Measurements from ENCODE around the gene PSRC1. TPM values are rescaled to one million over a fixed set of nuclear protein-coding genes. Genes with fewer than 3 reads are reported as not detected.

PSRC1 gene
- total RNA-seq, 1 experiment from 2014 or later, result 60.3 TPM

DNA sequence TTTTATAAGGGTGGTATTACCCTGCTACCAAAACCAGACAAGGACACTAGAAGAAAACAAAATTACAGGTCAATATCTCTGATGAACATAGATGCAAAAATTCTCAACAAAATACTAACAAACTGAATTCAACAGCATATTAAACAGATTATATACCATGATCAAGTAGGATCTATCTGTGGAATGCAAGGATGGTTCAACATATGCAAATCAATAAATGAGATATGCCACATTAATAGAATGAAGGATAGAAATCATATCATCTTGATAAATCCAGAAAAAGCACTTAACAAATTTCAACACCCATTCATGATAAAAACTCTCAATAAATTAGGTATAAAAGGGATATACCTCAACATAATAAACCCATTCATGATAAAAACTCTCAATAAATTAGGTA lies 48.2 kb upstream of the PSRC1 start:
- Histone ChIP-seq H3K14ac (ENCODE audit: insufficient read depth, low read length) (no peak overlapping the region), H4K8ac (replicated peaks; ENCODE audit: insufficient read length, low read depth, low read length) (no peak overlapping the region), H3K56ac (ENCODE audit: insufficient read length, low read depth, low read length) (no peak overlapping the region), H2AK5ac (ENCODE audit: insufficient read length, low read length) (no peak overlapping the region), H3K23ac (ENCODE audit: insufficient read length, low read depth, low read length) (no peak overlapping the region), H3K9me3 (ENCODE audit: control insufficient read depth, low read depth, low read length) (no peaks in the 10 kb centered on the region), H4K5ac (ENCODE audit: insufficient read length, low read depth, low read length) (no peak overlapping the region), H3K4ac (ENCODE audit: low read depth, low read length) (no peak overlapping the region), H2BK12ac (ENCODE audit: insufficient read length, low read depth, low read length) (no peak overlapping the region), H2BK20ac (ENCODE audit: low read depth, low read length, poor library complexity, severe bottlenecking) (no peak overlapping the region), H2BK5ac (ENCODE audit: insufficient read length, low read length) (no peak overlapping the region), H3K23me2 (ENCODE audit: insufficient read length, low read depth, low read length, poor library complexity, severe bottlenecking) (no peaks in the 10 kb centered on the region), H3T11ph (ENCODE audit: low read length) (no peak overlapping the region), H4K20me1 (ENCODE audit: control insufficient read depth, insufficient read depth, insufficient read length) (no peaks in the 10 kb centered on the region), H3K79me1 (ENCODE audit: insufficient read depth, low read depth, low read length, poor library complexity, severe bottlenecking) (no peaks in the 10 kb centered on the region), H3K79me2 (ENCODE audit: insufficient read depth, low read length) (no peaks in the 10 kb centered on the region), H4K91ac (ENCODE audit: insufficient read length, low read depth, low read length) (no peak overlapping the region), H3K27ac (ENCODE audit: insufficient read length, low read depth, low read length) (no peak overlapping the region), H3K9ac (ENCODE audit: extremely low read depth, insufficient read length, low read length) (no peak overlapping the region), H2BK15ac (ENCODE audit: low read depth, low read length) (no peak overlapping the region), H2AFZ (ENCODE audit: low read length) (no peak overlapping the region), H3K18ac (ENCODE audit: insufficient read length, low read depth, low read length) (no peak overlapping the region), H2BK120ac (ENCODE audit: low read depth, low read length, poor library complexity, severe bottlenecking) (no peak overlapping the region), H3K4me1 (ENCODE audit: insufficient read depth, low read length) (no peaks in the 10 kb centered on the region), H3K4me2 (ENCODE audit: insufficient read depth, insufficient read length, low read length) (no peak overlapping the region), H3K27me3 (ENCODE audit: insufficient read depth, low read length) (no peaks in the 10 kb centered on the region)
- Mint-ChIP-seq H3K27me3 (ENCODE audit: low read depth) (no peaks in the 10 kb centered on the region), H3K4me1 (no peaks in the 10 kb centered on the region), H3K4me3 (no peak overlapping the region), H3K36me3 (ENCODE audit: insufficient read depth in 1 of 3, low read depth in 3 of 3) (peaks cover 65 to 74% (median 69%) of the 10 kb centered on the region in 3 experiments), H3K27ac (no peak overlapping the region), H3K9me3 (peaks cover 6 to 18% of the 10 kb centered on the region in 2 experiments; a peak in 4 of 5 replicates)
- TF ChIP-seq, protein P1, sequence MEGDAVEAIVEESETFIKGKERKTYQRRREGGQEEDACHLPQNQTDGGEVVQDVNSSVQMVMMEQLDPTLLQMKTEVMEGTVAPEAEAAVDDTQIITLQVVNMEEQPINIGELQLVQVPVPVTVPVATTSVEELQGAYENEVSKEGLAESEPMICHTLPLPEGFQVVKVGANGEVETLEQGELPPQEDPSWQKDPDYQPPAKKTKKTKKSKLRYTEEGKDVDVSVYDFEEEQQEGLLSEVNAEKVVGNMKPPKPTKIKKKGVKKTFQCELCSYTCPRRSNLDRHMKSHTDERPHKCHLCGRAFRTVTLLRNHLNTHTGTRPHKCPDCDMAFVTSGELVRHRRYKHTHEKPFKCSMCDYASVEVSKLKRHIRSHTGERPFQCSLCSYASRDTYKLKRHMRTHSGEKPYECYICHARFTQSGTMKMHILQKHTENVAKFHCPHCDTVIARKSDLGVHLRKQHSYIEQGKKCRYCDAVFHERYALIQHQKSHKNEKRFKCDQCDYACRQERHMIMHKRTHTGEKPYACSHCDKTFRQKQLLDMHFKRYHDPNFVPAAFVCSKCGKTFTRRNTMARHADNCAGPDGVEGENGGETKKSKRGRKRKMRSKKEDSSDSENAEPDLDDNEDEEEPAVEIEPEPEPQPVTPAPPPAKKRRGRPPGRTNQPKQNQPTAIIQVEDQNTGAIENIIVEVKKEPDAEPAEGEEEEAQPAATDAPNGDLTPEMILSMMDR (conservative IDR thresholded peaks at IDR 0.05), result no peak
- DNase-seq, result no peak

All from H9 (cell line).